Keratinocyte (primary cell): ENCODE results near the gene COL25A1. TPM values are rescaled to one million over a fixed set of nuclear protein-coding genes. Genes with fewer than 3 reads are reported as not detected.

Experiments
- DNase-seq: peaks from one replicate; pipeline ENCODE4 v3.0.0-alpha.2; 2011; ENCODE audit warnings: low read depth, missing footprints, low spot score
- FAIRE-seq: peaks from 2 replicates; lab custom pipeline; 2011; peaks lifted over from hg19 to GRCh38; lab: Jason Lieb, UNC
- H2AFZ ChIP-seq: 2 replicates; pipeline ENCODE4 v1.6.0; 2012; ENCODE audit warnings: low read length, control low read depth, inconsistent platforms; ENCODE audit not compliant: control insufficient read depth
- H3K27ac ChIP-seq: 2 replicates; pipeline ENCODE4 v1.5.1; 2011; ENCODE audit warnings: low read length; ENCODE audit not compliant: control insufficient read depth, insufficient read depth
- H3K27me3 ChIP-seq: 3 replicates; pipeline ENCODE4 v1.6.0; 2011; ENCODE audit warnings: low read length; ENCODE audit not compliant: control insufficient read depth, insufficient read depth; ENCODE audit errors: extremely low read depth
- H3K36me3 ChIP-seq, 2 experiments: 2 replicates in 1 of 2; 3 replicates in 1 of 2; pipeline ENCODE4 v1.5.1; 2011; ENCODE audit warnings: low read length in 2 of 2, mild to moderate bottlenecking in 1 of 2; ENCODE audit not compliant: control insufficient read depth in 2 of 2, insufficient read depth in 2 of 2; ENCODE audit errors: extremely low read depth in 1 of 2
- H3K4me1 ChIP-seq: 3 replicates; pipeline ENCODE4 v1.5.1; 2011; ENCODE audit warnings: low read length; ENCODE audit not compliant: control insufficient read depth, insufficient read depth; ENCODE audit errors: extremely low read depth
- H3K4me2 ChIP-seq: 3 replicates; pipeline ENCODE4 v1.6.0; 2011; ENCODE audit warnings: low read depth, low read length; ENCODE audit not compliant: control insufficient read depth, insufficient read depth; ENCODE audit errors: extremely low read depth
- H3K4me3 ChIP-seq, 3 experiments: fragments of 200-600 bp in 1 of 3; sonication (generic) in 1 of 3; 2 replicates in 2 of 3; 3 replicates in 1 of 3; pipeline ENCODE4 v1.5.1; 2011 to 2016; ENCODE audit warnings: low read length in 3 of 3, mild to moderate bottlenecking in 3 of 3, control low read depth in 2 of 3, inconsistent platforms in 1 of 3, low read depth in 1 of 3, mixed read lengths in 1 of 3, mixed run types in 1 of 3, moderate library complexity in 1 of 3; ENCODE audit not compliant: control insufficient read depth in 2 of 3, insufficient read depth in 2 of 3; ENCODE audit errors: extremely low read depth in 1 of 3
- H3K79me2 ChIP-seq: 2 replicates; pipeline ENCODE4 v1.6.0; 2012; ENCODE audit warnings: low read length; ENCODE audit not compliant: control insufficient read depth, insufficient read depth
- H3K9ac ChIP-seq: 3 replicates; pipeline ENCODE4 v1.6.0; 2011; ENCODE audit warnings: low read length; ENCODE audit not compliant: control insufficient read depth, insufficient read depth; ENCODE audit errors: extremely low read depth
- H3K9me1 ChIP-seq: 3 replicates; pipeline ENCODE4 v1.6.0; 2011; ENCODE audit warnings: low read length; ENCODE audit not compliant: control insufficient read depth, insufficient read depth; ENCODE audit errors: extremely low read depth
- H3K9me3 ChIP-seq: 2 replicates; pipeline ENCODE4 v1.5.1; 2012; ENCODE audit warnings: low read depth, low read length; ENCODE audit not compliant: control insufficient read depth
- H4K20me1 ChIP-seq: 3 replicates; pipeline ENCODE4 v1.6.0; 2011; ENCODE audit warnings: low read length; ENCODE audit not compliant: control insufficient read depth, insufficient read depth; ENCODE audit errors: extremely low read depth
- EZH2 ChIP-seq: IDR thresholded peaks from one replicate; pipeline ENCODE4 v1.6.1; 2012; ENCODE audit warnings: inconsistent platforms, mild to moderate bottlenecking, low read length, moderate library complexity
- dilution Hi-C: fragments of 300-500 bp; cut with MboI; formaldehyde crosslinking; loops from one replicate; pipeline ENCODE4 v1.7.0; 2020; ENCODE audit warnings: low sequenced_read_pairs; ENCODE audit not compliant: extremely low pct_ligation_motif_present
- polyA plus RNA-seq, 5 experiments: library from polyadenylated mRNA; depleted of rRNA in 3 of 5; stranded (reverse) in 3 of 5; stranded (forward) in 1 of 5; unstranded in 1 of 5; fragments of >200 nt; gene quantifications; 1 replicate in 1 of 5; 2 replicates in 3 of 5; 3 replicates in 1 of 5; pipeline versions ENCODE4 v1.2.1 to v1.2.3, GENCODE V29; 2011 to 2012; ENCODE audit warnings: missing spikeins in 2 of 5, low read depth in 1 of 5, low replicate concordance in 1 of 5
- TF ChIP-seq, protein P1 (sequence below), 3 experiments: IDR thresholded peaks in 1 of 3; conservative IDR thresholded peaks in 1 of 3; optimal IDR thresholded peaks in 1 of 3; 2 replicates in 2 of 3; 3 replicates in 1 of 3; pipeline versions ENCODE3 to v1.5.1; 2011; ENCODE audit warnings: low read length in 3 of 3, mild to moderate bottlenecking in 3 of 3, moderate library complexity in 2 of 3, control low read depth in 1 of 3, inconsistent platforms in 1 of 3; ENCODE audit not compliant: insufficient read depth in 2 of 3; ENCODE audit errors: extremely low read depth in 1 of 3

COL25A1 gene
- polyA plus RNA-seq, 1 donor (not counting 4 experiments of a cell fraction or from before 2014, with no cell fraction given) = not detected

DNA sequence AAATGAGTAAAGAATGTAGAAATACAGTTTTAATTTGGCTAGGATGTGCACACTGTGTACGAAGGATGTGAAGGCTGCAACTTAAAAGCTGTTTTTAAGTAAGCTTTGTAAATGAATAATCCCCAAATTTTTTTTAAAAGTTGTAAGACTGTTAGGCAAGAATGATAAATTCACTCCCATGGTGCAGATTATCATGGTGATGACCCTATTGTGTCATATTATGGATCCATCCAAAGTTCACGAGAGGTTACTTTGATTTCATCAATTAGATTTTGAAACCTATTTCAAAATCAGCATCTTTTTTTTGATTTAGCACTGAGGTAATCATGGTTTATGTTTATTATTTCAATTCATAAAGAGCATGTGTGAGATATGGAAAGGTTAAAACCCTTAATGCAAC, 476.7 kb downstream of the COL25A1 start:
- H3K4me1 ChIP-seq = no peaks in the 10 kb centered on the region
- H3K4me2 ChIP-seq = no peak overlapping the region
- dilution Hi-C loops = no loop called here
- no peaks in the 10 kb centered on the region for H3K9me3 ChIP-seq
- H2AFZ ChIP-seq = no peak overlapping the region
- no peaks in the 10 kb centered on the region for H4K20me1 ChIP-seq
- no peak for FAIRE-seq
- no peak overlapping the region for H3K9ac ChIP-seq
- TF ChIP-seq EZH2 = no peak
- TF ChIP-seq, protein P1, sequence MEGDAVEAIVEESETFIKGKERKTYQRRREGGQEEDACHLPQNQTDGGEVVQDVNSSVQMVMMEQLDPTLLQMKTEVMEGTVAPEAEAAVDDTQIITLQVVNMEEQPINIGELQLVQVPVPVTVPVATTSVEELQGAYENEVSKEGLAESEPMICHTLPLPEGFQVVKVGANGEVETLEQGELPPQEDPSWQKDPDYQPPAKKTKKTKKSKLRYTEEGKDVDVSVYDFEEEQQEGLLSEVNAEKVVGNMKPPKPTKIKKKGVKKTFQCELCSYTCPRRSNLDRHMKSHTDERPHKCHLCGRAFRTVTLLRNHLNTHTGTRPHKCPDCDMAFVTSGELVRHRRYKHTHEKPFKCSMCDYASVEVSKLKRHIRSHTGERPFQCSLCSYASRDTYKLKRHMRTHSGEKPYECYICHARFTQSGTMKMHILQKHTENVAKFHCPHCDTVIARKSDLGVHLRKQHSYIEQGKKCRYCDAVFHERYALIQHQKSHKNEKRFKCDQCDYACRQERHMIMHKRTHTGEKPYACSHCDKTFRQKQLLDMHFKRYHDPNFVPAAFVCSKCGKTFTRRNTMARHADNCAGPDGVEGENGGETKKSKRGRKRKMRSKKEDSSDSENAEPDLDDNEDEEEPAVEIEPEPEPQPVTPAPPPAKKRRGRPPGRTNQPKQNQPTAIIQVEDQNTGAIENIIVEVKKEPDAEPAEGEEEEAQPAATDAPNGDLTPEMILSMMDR (optimal IDR thresholded peaks at IDR 0.05 in 1 of 3, IDR thresholded peaks at IDR 0.05 in 1 of 3, conservative IDR thresholded peaks at IDR 0.05 in 1 of 3; ENCODE audit: extremely low read depth in 1 of 3, insufficient read depth in 2 of 3, low read length in 3 of 3) = no peak
- H3K27me3 ChIP-seq = peaks cover 9% of the 10 kb centered on the region
- DNase-seq = no peak
- no peaks in the 10 kb centered on the region for H3K79me2 ChIP-seq
- no peak overlapping the region for H3K4me3 ChIP-seq
- no peak overlapping the region for H3K27ac ChIP-seq
- H3K36me3 ChIP-seq = no peaks in the 10 kb centered on the region
- no peaks in the 10 kb centered on the region for H3K9me1 ChIP-seq

DNA sequence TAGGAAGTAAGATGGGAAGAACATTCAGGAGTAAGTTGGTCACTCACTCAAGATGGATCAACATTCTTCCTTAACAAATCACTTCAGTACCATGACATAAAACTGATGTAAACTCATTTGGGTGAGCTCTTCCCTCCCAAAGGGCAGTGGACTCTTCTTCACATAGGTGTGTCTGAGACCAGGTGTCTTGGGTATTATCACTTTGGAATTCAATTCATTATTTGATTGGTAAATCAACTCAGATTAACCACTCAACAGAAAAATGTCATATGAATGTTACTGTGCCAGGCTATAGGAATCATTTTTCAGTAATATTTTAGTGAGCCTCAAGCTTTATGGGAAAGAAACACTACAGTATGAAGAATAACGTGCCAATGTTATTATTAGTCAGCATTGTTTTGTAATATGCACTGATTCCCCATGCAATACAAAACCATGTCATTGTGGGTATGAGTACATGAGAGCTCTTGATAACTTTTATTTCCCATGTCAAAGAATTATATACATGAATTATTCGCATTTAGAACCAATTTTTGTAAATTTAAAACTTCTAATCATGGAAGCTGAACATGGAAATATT, 481.0 kb downstream of the COL25A1 start:
- Histone ChIP-seq H3K4me2 (no peak overlapping the region), H2AFZ (no peak overlapping the region), H3K27me3 (no peaks in the 10 kb centered on the region), H3K79me2 (no peaks in the 10 kb centered on the region), H3K27ac (no peak overlapping the region), H3K4me3 (no peak overlapping the region), H4K20me1 (no peaks in the 10 kb centered on the region), H3K4me1 (no peaks in the 10 kb centered on the region), H3K9me1 (no peaks in the 10 kb centered on the region), H3K36me3 (no peaks in the 10 kb centered on the region), H3K9me3 (no peaks in the 10 kb centered on the region), H3K9ac (no peak overlapping the region)
- TF ChIP-seq, protein P1 (optimal IDR thresholded peaks at IDR 0.05 in 1 of 3, IDR thresholded peaks at IDR 0.05 in 1 of 3, conservative IDR thresholded peaks at IDR 0.05 in 1 of 3; ENCODE audit: extremely low read depth in 1 of 3, insufficient read depth in 2 of 3, low read length in 3 of 3) = no peak
- no peak for TF ChIP-seq EZH2
- DNase-seq (no peak), FAIRE-seq (peak; percentile 5)
- dilution Hi-C loops = no loop called here
